ENCODE measurements around the gene KIDINS220.

The KIDINS220 gene

GRCh38 chr2:8850845-8851487, 13.6 kb upstream of the KIDINS220 start:
- peak; percentile 35 for DNase-seq

- no peak for DNase-seq
These were observed 11.9 kb upstream of the KIDINS220 start for GRCh38 chr2:8849327-8849726.

- no peak for DNase-seq
These were observed 11.1 kb upstream of the KIDINS220 start for GRCh38 chr2:8848328-8849100.

GRCh38 chr2:8847400-8847799, 10.0 kb upstream of the KIDINS220 start:
- no peak for DNase-seq

GRCh38 chr2:8841932-8842331, 4.5 kb upstream of the KIDINS220 start:
- no peak for DNase-seq

- no peak for DNase-seq
These were observed 3.2 kb upstream of the KIDINS220 start for GRCh38 chr2:8840475-8841091.

- DNase-seq: no peak
These were observed 2.0 kb upstream of the KIDINS220 start for GRCh38 chr2:8839189-8839965.

- DNase-seq: no peak
These were observed 355 bp upstream of the KIDINS220 start for GRCh38 chr2:8837795-8838140.

- no peak for DNase-seq
These were observed 2.1 kb downstream of the KIDINS220 start for GRCh38 chr2:8835279-8835678.

GRCh38 chr2:8833853-8834252, 3.6 kb downstream of the KIDINS220 start:
- no peak for DNase-seq

- no peak for DNase-seq
These were observed 5.9 kb downstream of the KIDINS220 start for GRCh38 chr2:8831516-8831915.

- no peak for DNase-seq
These were observed 9.7 kb downstream of the KIDINS220 start for GRCh38 chr2:8827729-8828128.

- no peak for DNase-seq
These were observed 15.2 kb downstream of the KIDINS220 start for GRCh38 chr2:8822218-8822617.

- DNase-seq: no peak
These were observed 15.9 kb downstream of the KIDINS220 start for GRCh38 chr2:8821276-8822217.

- DNase-seq: no peak
These were observed 17.5 kb downstream of the KIDINS220 start for GRCh38 chr2:8819948-8820347.

- DNase-seq: no peak
These were observed 18.2 kb downstream of the KIDINS220 start for GRCh38 chr2:8819194-8819593.

- no peak for DNase-seq
These were observed 20.2 kb downstream of the KIDINS220 start for GRCh38 chr2:8817221-8817620.

- no peak for DNase-seq
These were observed 30.3 kb downstream of the KIDINS220 start for GRCh38 chr2:8806885-8807704.

GRCh38 chr2:8805278-8806210, 31.9 kb downstream of the KIDINS220 start:
- DNase-seq: no peak

All from NCI-H1694 (cell line).